H1 (cell line): ENCODE measurements around the gene TBC1D23. TPM values are rescaled to one million over a fixed set of nuclear protein-coding genes. Genes with fewer than 3 reads are reported as not detected.

Source experiments
- CTCF ChIA-PET: fragments of 300-600 bp; sonication (Branson Sonifier 250); formaldehyde crosslinking; loops from one replicate; lab custom pipeline; 2021; ENCODE audit not compliant: partially characterized antibody; lab: Charles Lee
- POLR2A ChIA-PET: fragments of 300-600 bp; sonication (Branson Sonifier 250); formaldehyde crosslinking; loops from one replicate; lab custom pipeline; 2021; ENCODE audit warnings: inconsistent platforms; ENCODE audit not compliant: partially characterized antibody; lab: Charles Lee
- DNase-seq, 2 experiments: peaks; one replicate each; pipeline versions ENCODE4 v3.0.0 to v3.0.0-alpha.2; 2010 to 2022; ENCODE audit warnings: low spot score in 2 of 2, low read depth in 1 of 2, mixed read lengths in 1 of 2
- FAIRE-seq: peaks from 2 replicates; lab custom pipeline; 2011; peaks lifted over from hg19 to GRCh38; lab: Jason Lieb, UNC
- H2AFZ ChIP-seq: 2 replicates; pipeline ENCODE4 v1.8.1; 2012; ENCODE audit warnings: low read length, inconsistent platforms
- H2AK5ac ChIP-seq: 2 replicates; pipeline ENCODE4 v1.6.1; 2013; ENCODE audit warnings: low read depth, low read length
- H2BK120ac ChIP-seq: replicated peaks from 2 replicates; pipeline ENCODE3; 2013; ENCODE audit warnings: low read depth, low read length, inconsistent platforms
- H2BK12ac ChIP-seq: 2 replicates; pipeline ENCODE4 v1.6.1; 2013; ENCODE audit warnings: low read depth, low read length
- H2BK15ac ChIP-seq: 2 replicates; pipeline ENCODE4 v1.6.1; 2013; ENCODE audit warnings: low read length
- H2BK20ac ChIP-seq: 2 replicates; pipeline ENCODE4 v1.6.1; 2013; ENCODE audit warnings: low read length
- H2BK5ac ChIP-seq: 2 replicates; pipeline ENCODE4 v1.6.1; 2013; ENCODE audit warnings: low read depth, low read length
- H3K14ac ChIP-seq: 2 replicates; pipeline ENCODE4 v1.6.1; 2013; ENCODE audit warnings: inconsistent platforms; ENCODE audit not compliant: insufficient read length
- H3K18ac ChIP-seq: 2 replicates; pipeline ENCODE4 v1.6.1; 2013; ENCODE audit warnings: low read length; ENCODE audit errors: extremely low read depth
- H3K23ac ChIP-seq: 2 replicates; pipeline ENCODE4 v1.6.1; 2013; ENCODE audit warnings: inconsistent platforms; ENCODE audit not compliant: insufficient read length
- H3K23me2 ChIP-seq: 2 replicates; pipeline ENCODE4 v1.6.1; 2013; ENCODE audit warnings: low read depth, low read length
- H3K27ac ChIP-seq: 2 replicates; pipeline ENCODE4 v1.6.1; 2011; ENCODE audit warnings: low read depth, low read length, inconsistent platforms
- H3K27me3 ChIP-seq, 4 experiments: replicated peaks in 1 of 4; 1 replicate in 1 of 4; 2 replicates in 3 of 4; pipeline versions ENCODE4 v1.6.1 to v1.8.1; 2011 to 2013; ENCODE audit warnings: low read length in 3 of 4, mild to moderate bottlenecking in 3 of 4, inconsistent platforms in 2 of 4, mixed read lengths in 2 of 4, moderate library complexity in 1 of 4; ENCODE audit not compliant: control insufficient read depth in 3 of 4, insufficient read depth in 3 of 4; ENCODE audit errors: extremely low read depth in 1 of 4
- H3K36me3 ChIP-seq, 4 experiments: 2 replicates each; pipeline versions ENCODE4 v1.6.1 to v1.8.1; 2011 to 2013; ENCODE audit warnings: mild to moderate bottlenecking in 4 of 4, low read length in 3 of 4, moderate library complexity in 2 of 4, control low read depth in 1 of 4, inconsistent platforms in 1 of 4; ENCODE audit not compliant: insufficient read depth in 4 of 4, control insufficient read depth in 2 of 4
- H3K4ac ChIP-seq: replicated peaks from 2 replicates; pipeline ENCODE3; 2013; ENCODE audit warnings: low read length, low read depth, mixed read lengths, inconsistent platforms; ENCODE audit not compliant: insufficient read length
- H3K4me1 ChIP-seq, 4 experiments: replicated peaks in 1 of 4; 1 replicate in 1 of 4; 2 replicates in 3 of 4; pipeline versions ENCODE4 v1.6.1 to v1.8.1; 2011 to 2013; ENCODE audit warnings: low read length in 3 of 4, inconsistent platforms in 2 of 4, mixed read lengths in 1 of 4; ENCODE audit not compliant: insufficient read depth in 4 of 4, control insufficient read depth in 3 of 4
- H3K4me2 ChIP-seq, 2 experiments: 2 replicates each; pipeline versions ENCODE4 v1.6.1 to v1.8.1; 2011 to 2013; ENCODE audit warnings: low read depth in 2 of 2, low read length in 2 of 2, control low read depth in 1 of 2, inconsistent platforms in 1 of 2, mild to moderate bottlenecking in 1 of 2; ENCODE audit not compliant: insufficient read depth in 1 of 2
- H3K4me3 ChIP-seq, 4 experiments: fragments of 200-600, 300-600 bp in 1 of 4; sonication (generic), shearing (Covaris generic), sonication (Bioruptor Twin) in 1 of 4; 2 replicates each; pipeline versions ENCODE4 v1.5.1 to v1.8.1; 2011 to 2016; ENCODE audit warnings: low read length in 4 of 4, low read depth in 3 of 4, control low read depth in 2 of 4, inconsistent platforms in 2 of 4, mild to moderate bottlenecking in 2 of 4, mixed read lengths in 1 of 4, moderate library complexity in 1 of 4; ENCODE audit not compliant: insufficient read depth in 2 of 4; ENCODE audit errors: extremely low read depth in 1 of 4
- H3K56ac ChIP-seq: replicated peaks from 2 replicates; pipeline ENCODE3; 2013; ENCODE audit warnings: low read depth, mild to moderate bottlenecking, mixed read lengths, low read length, inconsistent platforms; ENCODE audit not compliant: insufficient read length
- H3K79me1 ChIP-seq: 2 replicates; pipeline ENCODE4 v1.6.1; 2013; ENCODE audit warnings: low read depth, low read length, control low read depth
- H3K79me2 ChIP-seq, 2 experiments: 2 replicates each; pipeline versions ENCODE4 v1.6.1 to v1.8.1; 2012 to 2013; ENCODE audit warnings: low read length in 2 of 2, mild to moderate bottlenecking in 2 of 2, inconsistent platforms in 1 of 2; ENCODE audit not compliant: insufficient read depth in 2 of 2, control insufficient read depth in 1 of 2
- H3K9ac ChIP-seq, 4 experiments: replicated peaks in 1 of 4; 1 replicate in 1 of 4; 2 replicates in 3 of 4; pipeline versions ENCODE4 v1.6.1 to v1.8.1; 2011 to 2013; ENCODE audit warnings: low read depth in 3 of 4, low read length in 3 of 4, control low read depth in 2 of 4, mild to moderate bottlenecking in 2 of 4, moderate library complexity in 2 of 4, inconsistent platforms in 1 of 4; ENCODE audit errors: extremely low read depth in 1 of 4
- H3K9me3 ChIP-seq, 2 experiments: 2 replicates each; pipeline versions ENCODE4 v1.6.1 to v1.8.1; 2012 to 2013; ENCODE audit warnings: mild to moderate bottlenecking in 2 of 2, moderate library complexity in 2 of 2, control low read depth in 1 of 2, inconsistent platforms in 1 of 2, low read depth in 1 of 2, low read length in 1 of 2, mixed read lengths in 1 of 2; ENCODE audit not compliant: insufficient read depth in 2 of 2
- H4K20me1 ChIP-seq, 2 experiments: replicated peaks in 1 of 2; 2 replicates each; pipeline versions ENCODE3 to v1.8.1; 2011 to 2013; ENCODE audit warnings: inconsistent platforms in 2 of 2, low read length in 2 of 2, mild to moderate bottlenecking in 1 of 2; ENCODE audit not compliant: insufficient read depth in 2 of 2, control insufficient read depth in 1 of 2
- H4K5ac ChIP-seq: 2 replicates; pipeline ENCODE4 v1.6.1; 2013; ENCODE audit warnings: low read length, low read depth, mixed read lengths, inconsistent platforms; ENCODE audit not compliant: insufficient read length
- H4K8ac ChIP-seq: 2 replicates; pipeline ENCODE4 v1.8.0; 2013; ENCODE audit warnings: mild to moderate bottlenecking, moderate library complexity, low read length, inconsistent platforms; ENCODE audit not compliant: insufficient read depth; ENCODE audit errors: extremely low read depth
- H4K91ac ChIP-seq: replicated peaks from 2 replicates; pipeline ENCODE3; 2013; ENCODE audit warnings: low read length, mixed read lengths, inconsistent platforms; ENCODE audit not compliant: insufficient read length
- E2F6 ChIP-seq: IDR thresholded peaks from 2 replicates; pipeline ENCODE4 v1.6.1; 2012; ENCODE audit warnings: inconsistent platforms
- FOSL1 ChIP-seq: IDR thresholded peaks from 2 replicates; pipeline ENCODE4 v1.6.1; 2011; ENCODE audit warnings: mild to moderate bottlenecking, low read depth, low read length, moderate library complexity; ENCODE audit not compliant: insufficient read depth
- GTF2F1 ChIP-seq: IDR thresholded peaks from 2 replicates; pipeline ENCODE4 v1.6.1; 2012; ENCODE audit warnings: low read depth, low read length, improper control_type of control experiment, borderline replicate concordance
- KDM1A ChIP-seq: fragments of 200-600, 300-600 bp; sonication (generic); IDR thresholded peaks from 2 replicates; pipeline ENCODE4 v1.7.1; 2016; ENCODE audit warnings: mild to moderate bottlenecking, low read length, borderline replicate concordance
- NRF1 ChIP-seq: IDR thresholded peaks from 2 replicates; pipeline ENCODE4 v1.6.1; 2011; ENCODE audit warnings: mild to moderate bottlenecking, low read depth, low read length, improper control_type of control experiment
- POU5F1 ChIP-seq: IDR thresholded peaks from 2 replicates; pipeline ENCODE4 v1.6.1; 2011; ENCODE audit warnings: low read depth, mild to moderate bottlenecking, low read length, moderate library complexity
- RNF2 ChIP-seq: fragments of 200-900, 300-1000 bp; sonication (generic); IDR thresholded peaks from 2 replicates; pipeline ENCODE4 v1.7.1; 2016; ENCODE audit warnings: borderline replicate concordance, low read depth, mild to moderate bottlenecking, antibody characterized with exemption, low read length; ENCODE audit not compliant: poor library complexity, severe bottlenecking; ENCODE audit errors: missing control alignments
- SAP30 ChIP-seq: fragments of 300-600 bp; sonication (generic); IDR thresholded peaks from 2 replicates; pipeline ENCODE4 v1.7.1; 2012; ENCODE audit warnings: low read length, moderate library complexity, mild to moderate bottlenecking, inconsistent platforms; ENCODE audit not compliant: insufficient read depth, insufficient replicate concordance
- SP4 ChIP-seq: IDR thresholded peaks from 2 replicates; pipeline ENCODE4 v1.6.1; 2012; ENCODE audit warnings: low read length, inconsistent platforms
- TAF7 ChIP-seq: optimal IDR thresholded peaks from 2 replicates; pipeline ENCODE3; 2011; ENCODE audit warnings: low read depth, mild to moderate bottlenecking, inconsistent platforms, low read length, moderate library complexity, borderline replicate concordance
- TCF12 ChIP-seq: IDR thresholded peaks from 2 replicates; pipeline ENCODE4 v1.6.1; 2011; ENCODE audit warnings: low read depth, mild to moderate bottlenecking, low read length
- WGBS, 2 experiments: shearing (Covaris generic) in 1 of 2; methylation state at CpG; one replicate each; pipeline versions ENCODE4 v1.1.6 to v1.1.7; 2013 to 2015; ENCODE audit warnings: low lambda C conversion rate in 2 of 2, mixed read lengths in 2 of 2, inconsistent platforms in 1 of 2, low coverage in 1 of 2, missing lambda C conversion rate in 1 of 2; ENCODE audit not compliant: insufficient replicate concordance in 2 of 2, insufficient coverage in 1 of 2, insufficient read length in 1 of 2; ENCODE audit errors: extremely low coverage in 1 of 2, missing lambda C conversion rate in 1 of 2; 5-methylcytosine and 5-hydroxymethylcytosine counted together
- polyA plus RNA-seq, 7 experiments: library from polyadenylated mRNA; depleted of rRNA in 3 of 7; stranded (reverse) in 5 of 7; unstranded in 2 of 7; fragments of >200 nt in 5 of 7; fragments of 200-250 nt in 2 of 7; gene quantifications; 1 replicate in 5 of 7; 2 replicates in 1 of 7; 4 replicates in 1 of 7; pipeline versions ENCODE4 v1.2.1 to v1.2.3, GENCODE V29; 2011 to 2013; ENCODE audit warnings: missing spikeins in 2 of 7, mixed read lengths in 2 of 7
- total RNA-seq: library from RNA; stranded (reverse); fragmentation: NEBNext Ultra II Directional; extraction: Animal tissue kit (Norgen Biotek cat#: 25700); gene quantifications from 2 replicates; pipeline ENCODE4 v1.2.1, GENCODE V29; 2021

The TBC1D23 gene
- total and polyA plus RNA-seq, 2 of the 8 experiments (the other 6 are each of a cell fraction or from before 2014, with no cell fraction given): 6.4 to 29.3 TPM

GRCh38 chr3:100310355-100310965 lies 49.7 kb downstream of the TBC1D23 start:
- Histone ChIP-seq H3K27me3 (no peaks in the 10 kb centered on the region), H2BK5ac (no peak overlapping the region), H3K9me3 (no peaks in the 10 kb centered on the region), H3K14ac (no peak overlapping the region), H4K5ac (no peak overlapping the region), H3K27ac (no peak overlapping the region), H3K9ac (no peak overlapping the region), H2AFZ (no peak overlapping the region), H2BK12ac (no peak overlapping the region), H2BK15ac (no peak overlapping the region), H2BK120ac (no peak overlapping the region), H2BK20ac (no peak overlapping the region), H3K79me1 (no peaks in the 10 kb centered on the region), H4K8ac (no peak overlapping the region), H3K4me3 (no peak overlapping the region), H3K4me2 (no peak overlapping the region), H3K23ac (no peak overlapping the region), H3K18ac (no peak overlapping the region), H3K4me1 (peaks cover 0 to 3% (median 0%) of the 10 kb centered on the region in 4 experiments; a peak in 2 of 7 replicates), H3K36me3 (peaks cover 0 to 5% (median 0%) of the 10 kb centered on the region in 4 experiments; a peak in 1 of 8 replicates), H2AK5ac (no peak overlapping the region), H4K91ac (no peak overlapping the region), H3K23me2 (no peaks in the 10 kb centered on the region), H3K4ac (no peak overlapping the region), H4K20me1 (no peaks in the 10 kb centered on the region), H3K56ac (no peak overlapping the region), H3K79me2 (no peaks in the 10 kb centered on the region)
- POLR2A ChIA-PET: no interaction called here
- 94% methylated on average over 3 of the region's 3 CpGs; no CpG with 5 or more reads in 1 of the 2 experiments for WGBS, 2 experiments
- TF ChIP-seq TAF7 (no peak), KDM1A (no peak), E2F6 (no peak), GTF2F1 (no peak), NRF1 (no peak), SAP30 (no peak), POU5F1 (no peak), FOSL1 (no peak), SP4 (no peak), RNF2 (no peak), TCF12 (no peak)
- CTCF ChIA-PET: no interaction called here
- FAIRE-seq (no peak), DNase-seq (no peak)
